ENCODE results near the gene PTPN6. TPM values are rescaled to one million over a fixed set of nuclear protein-coding genes. Genes with fewer than 3 reads are reported as not detected.
"Not testable (repeated sequence)": the region's sequence is repeated elsewhere in the genome, so short reads cannot be mapped to it uniquely, and the experiment has no call there.

PTPN6 gene
- total RNA-seq: 255 and 267 TPM in 2 replicates

DNA sequence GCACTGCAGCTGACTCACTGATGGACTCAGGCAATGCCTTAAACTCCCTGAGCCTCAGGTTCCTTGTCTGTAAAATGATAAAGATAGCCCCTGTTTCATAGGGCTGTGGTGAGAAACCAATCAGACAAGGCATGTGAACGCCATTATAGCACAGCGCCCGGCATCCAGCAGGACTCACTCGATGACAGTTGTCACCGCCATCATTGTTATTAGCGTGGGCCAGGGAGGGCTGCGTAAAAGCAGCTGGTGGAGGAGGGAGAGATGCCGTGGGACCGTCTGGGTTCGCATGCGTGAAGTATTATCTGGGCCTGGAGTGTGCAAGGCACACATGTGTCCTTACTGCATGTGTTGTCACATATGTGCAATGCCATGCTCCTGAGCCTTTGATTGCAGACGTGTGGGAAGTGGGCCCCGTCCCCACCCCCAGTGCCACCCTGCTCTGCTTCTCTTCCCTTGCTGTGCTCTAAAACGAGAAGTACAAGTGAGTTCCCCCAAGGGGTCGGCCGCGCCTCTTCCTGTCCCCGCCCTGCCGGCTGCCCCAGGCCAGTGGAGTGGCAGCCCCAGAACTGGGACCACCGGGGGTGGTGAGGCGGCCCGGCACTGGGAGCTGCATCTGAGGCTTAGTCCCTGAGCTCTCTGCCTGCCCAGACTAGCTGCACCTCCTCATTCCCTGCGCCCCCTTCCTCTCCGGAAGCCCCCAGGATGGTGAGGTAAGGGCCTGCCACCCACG is at the start of gene PTPN6:
Gene PTPN6 (plus strand): TSS at position 546 of the 730 bp plus-strand sequence. CDS start 157 bp downstream, at position 703.
- intact Hi-C loops (cut with micrococcal nuclease): no loop called here

DNA sequence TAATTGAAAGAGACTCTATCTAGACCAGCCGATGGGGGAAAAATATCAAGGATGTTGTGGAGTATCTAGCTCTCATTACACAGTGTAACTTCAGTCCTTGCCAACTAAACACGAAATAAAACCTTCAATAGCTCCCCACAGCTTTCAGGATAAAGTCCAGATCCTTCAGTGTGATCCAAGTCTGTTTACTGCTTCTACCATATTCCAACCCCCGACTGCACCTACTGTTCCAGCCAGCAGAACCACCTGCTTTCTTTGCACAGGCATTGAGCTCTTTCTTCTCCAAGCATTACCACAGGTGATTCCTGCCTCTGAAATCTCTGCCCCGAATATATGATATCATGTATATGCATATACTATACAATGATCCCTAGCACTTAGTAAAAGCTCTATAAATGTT is 48.7 kb upstream of the PTPN6 start:
- intact Hi-C loops (cut with micrococcal nuclease): no loop called here

DNA sequence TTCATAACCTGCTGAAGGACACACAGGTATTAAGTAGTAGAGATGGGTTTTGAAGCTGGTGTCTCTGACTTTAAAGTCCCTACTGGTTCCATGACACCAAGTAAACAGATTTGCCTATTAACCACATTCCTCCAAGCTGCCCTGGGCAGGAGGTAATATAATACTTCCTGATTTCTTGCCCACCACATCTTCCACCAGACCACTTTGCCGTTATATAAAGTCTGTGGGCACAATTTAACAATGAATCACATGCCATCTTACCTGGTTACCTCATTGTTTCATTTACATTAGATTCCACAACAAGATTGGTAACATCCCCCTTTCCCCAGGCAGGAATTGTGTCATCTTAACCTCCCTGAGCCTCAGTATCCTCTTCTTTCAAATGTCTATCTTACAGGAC is 47.4 kb upstream of the PTPN6 start:
- intact Hi-C loops (cut with micrococcal nuclease): loop anchor here (1.0 to 2.0 kb wide), 6 partner anchors 11 to 240 kb away; partner anchors contain the start of genes ENO2, ING4, SPSB2 and USP5

DNA sequence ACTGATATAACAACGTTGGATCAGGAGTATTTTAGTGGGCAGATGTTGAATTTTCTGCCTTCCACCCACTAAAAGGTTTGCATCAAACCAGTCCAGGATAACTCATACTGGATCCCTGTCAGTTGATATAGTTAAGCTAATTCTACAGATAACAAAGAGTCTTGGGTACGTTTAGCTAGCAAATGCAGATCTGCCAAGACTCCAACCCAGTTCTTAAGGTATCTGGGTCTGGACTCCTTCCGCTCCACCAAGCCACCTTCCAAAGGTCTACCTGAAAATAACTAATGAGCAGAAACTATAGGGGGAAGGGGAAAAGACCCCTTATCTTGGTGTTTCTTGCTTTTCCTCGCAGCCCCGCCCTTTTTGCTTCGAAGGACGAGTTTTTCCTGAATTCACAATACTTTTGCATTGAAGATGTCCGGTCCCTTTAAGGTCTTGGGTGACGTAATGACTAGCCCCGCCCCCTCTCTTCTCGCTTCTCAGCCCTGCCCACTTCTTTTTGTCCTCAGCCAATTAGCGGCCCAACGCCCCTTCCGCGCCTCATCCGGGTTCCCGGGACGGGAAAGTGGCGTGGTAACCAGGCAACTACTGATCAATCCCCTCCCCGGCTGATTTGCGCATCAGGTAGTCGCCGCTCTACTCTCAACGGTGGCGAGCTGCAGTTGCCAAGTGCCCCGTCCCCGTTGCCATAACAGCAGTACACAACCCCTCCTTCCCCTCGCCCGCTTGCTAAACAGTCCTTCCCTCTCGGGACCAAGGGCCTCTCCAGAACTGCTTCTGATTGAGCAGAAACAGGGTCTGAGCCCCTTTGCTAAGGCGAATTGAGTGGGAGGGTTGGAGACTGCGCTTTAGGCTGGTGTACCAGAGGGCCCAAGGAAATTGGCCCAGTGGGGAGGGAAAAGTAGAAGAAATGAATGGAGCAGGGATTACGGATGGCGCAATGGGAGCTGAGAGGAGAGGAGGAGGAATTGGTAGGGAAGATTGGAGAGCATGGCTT is 46.6 kb upstream of the PTPN6 start, which contains the start of gene LRRC23:
Gene LRRC23 (plus strand): TSS at position 543 of the 997 bp plus-strand sequence. CDS start 812 bp downstream, outside the sequence.
- intact Hi-C loops (cut with micrococcal nuclease): loop anchor here (1.0 to 2.0 kb wide), 6 partner anchors 10 to 241 kb away; partner anchors contain the start of genes ENO2, ING4, SPSB2 and USP5

DNA sequence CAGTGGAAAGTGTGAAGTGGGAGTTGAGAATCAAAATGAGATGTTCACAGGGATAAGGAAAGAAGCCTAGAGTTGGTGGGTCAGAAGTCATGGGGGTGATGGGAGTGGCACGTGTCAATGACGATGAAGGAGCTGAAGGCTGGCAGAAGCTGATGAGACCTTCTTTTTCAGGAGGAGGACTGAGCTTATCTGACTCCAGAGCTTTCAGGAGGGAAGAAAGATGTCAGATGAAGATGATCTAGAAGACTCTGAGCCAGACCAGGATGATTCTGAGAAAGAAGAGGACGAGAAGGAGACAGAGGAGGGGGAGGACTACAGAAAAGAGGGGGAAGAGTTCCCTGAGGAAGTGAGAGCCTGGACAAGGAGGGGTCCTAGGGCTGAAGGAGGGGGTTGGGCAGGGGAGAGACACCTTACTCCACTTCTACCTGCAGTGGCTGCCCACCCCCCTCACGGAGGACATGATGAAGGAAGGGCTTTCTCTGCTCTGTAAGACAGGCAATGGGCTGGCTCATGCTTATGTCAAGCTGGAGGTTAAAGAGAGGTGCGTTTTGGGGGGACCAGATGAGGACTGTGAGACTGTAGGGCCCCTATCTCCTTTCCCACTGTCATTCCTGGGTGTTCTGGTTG is 45.6 kb upstream of the PTPN6 start:
- intact Hi-C loops (cut with micrococcal nuclease): loop anchor here (2.0 kb wide), 1 partner anchor 33 kb away; no protein-coding TSS in a partner anchor

DNA sequence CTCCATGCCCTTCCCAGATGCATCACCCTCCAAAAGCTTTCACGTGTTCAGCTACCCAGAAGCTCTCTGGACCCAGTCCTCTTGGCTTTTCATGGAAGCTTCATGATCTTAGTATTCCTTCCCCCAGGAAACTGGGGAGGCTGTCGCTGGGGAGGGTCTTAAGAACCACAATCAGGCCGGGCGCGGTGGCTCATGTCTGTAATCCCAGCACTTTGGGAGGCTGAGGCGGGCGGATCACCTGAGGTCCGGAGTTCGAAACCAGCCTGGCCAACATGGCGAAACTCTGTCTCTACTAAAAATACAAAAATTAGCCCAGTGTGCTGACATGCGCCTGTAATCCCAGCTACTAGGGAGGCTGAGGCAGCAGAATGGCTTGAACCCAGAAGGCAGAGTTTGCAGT is 43.0 kb upstream of the PTPN6 start:
- intact Hi-C loops (cut with micrococcal nuclease): not testable (repeated sequence)

DNA sequence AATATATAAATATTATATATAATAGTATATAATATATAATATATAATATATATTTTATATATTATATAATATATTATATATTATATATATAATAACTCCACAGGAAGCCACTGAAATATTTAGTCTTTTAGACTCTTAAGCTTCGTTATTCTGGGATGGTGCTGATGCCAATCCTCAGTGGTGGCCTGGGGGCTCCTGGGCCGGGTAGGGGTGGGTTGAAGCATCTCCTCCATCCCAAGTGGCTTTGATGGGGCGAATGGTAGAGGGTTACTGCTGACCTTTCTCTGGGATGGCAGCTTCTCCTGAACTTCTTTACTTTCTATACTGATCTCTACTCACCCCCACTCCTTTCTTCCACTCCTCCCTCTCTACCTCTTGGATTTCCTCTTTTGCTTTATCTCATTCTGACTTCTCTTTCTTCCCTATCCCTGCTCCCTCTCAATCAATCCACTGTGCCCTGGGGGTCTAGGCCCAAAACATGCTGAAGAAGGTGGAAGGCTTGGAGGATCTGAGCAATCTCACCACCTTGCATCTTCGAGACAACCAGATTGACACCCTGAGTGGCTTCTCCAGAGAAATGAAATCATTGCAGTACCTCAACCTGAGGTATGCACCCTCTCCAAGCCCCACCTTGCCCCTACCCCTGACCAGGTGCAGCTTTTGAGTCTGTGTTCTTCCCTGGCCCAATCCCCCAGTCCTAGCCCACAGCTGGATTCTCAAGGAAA is 41.6 kb upstream of the PTPN6 start:
- intact Hi-C loops (cut with micrococcal nuclease): no loop called here

DNA sequence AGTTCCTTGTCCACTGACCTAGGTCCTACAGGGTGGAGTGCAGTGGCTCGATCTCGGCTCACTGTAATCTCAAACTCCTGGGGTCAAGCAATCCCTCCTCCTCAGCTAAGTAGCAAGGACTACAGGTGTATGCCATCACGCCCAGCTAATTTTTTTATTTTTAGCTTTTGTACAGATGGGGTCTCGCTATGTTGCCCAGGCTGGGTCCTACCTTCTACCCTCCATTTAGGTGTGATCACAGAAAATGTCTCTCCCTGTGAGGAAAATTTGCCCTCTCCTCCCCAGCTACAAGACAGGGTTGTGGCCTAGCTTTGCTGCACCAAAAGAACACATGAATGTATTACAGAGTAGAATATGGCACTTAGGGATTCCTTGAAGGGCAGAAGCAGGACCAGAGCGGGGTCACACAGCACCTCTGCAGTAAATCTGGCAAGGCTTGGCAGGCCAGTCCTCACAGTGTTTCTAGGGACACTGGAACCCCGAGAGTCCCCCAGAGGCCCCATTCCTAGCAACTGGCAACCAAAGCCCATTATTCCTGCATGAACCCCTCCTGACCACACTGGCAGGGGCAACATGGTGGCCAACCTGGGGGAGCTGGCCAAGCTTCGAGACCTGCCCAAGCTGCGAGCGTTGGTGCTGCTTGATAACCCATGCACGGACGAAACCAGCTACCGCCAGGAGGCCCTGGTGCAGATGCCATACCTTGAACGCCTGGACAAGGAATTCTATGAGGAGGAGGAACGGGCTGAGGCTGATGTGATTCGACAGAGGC is 38.8 kb upstream of the PTPN6 start:
- intact Hi-C loops (cut with micrococcal nuclease): no loop called here

DNA sequence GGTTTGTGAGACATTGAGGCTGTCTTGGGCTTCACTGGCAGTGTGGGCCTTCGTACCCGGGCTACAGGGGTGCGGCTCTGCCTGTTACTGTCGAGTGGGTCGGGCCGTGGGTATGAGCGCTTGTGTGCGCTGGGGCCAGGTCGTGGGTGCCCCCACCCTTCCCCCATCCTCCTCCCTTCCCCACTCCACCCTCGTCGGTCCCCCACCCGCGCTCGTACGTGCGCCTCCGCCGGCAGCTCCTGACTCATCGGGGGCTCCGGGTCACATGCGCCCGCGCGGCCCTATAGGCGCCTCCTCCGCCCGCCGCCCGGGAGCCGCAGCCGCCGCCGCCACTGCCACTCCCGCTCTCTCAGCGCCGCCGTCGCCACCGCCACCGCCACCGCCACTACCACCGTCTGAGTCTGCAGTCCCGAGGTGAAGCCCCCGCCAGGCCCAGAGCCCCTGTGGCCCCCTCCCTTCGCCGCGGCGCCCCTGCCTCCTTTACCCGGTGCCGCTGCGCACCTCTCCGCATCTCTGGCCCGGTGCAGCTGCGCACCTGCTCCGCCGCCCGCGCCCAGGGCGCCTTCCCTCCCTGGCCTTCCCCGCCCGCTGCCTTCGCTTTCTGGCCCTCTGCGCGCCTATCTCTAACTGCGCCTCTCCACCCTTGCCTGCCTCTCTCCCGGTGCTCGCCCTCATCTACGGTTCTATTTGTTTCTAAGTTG is 36.8 kb upstream of the PTPN6 start, which contains the start of gene ENO2:
Gene ENO2 (plus strand): TSS at position 335 of the 701 bp plus-strand sequence. CDS start 1,253 bp downstream, outside the sequence.
- intact Hi-C loops (cut with micrococcal nuclease): loop anchor here (1.0 kb wide), 3 partner anchors 10 to 41 kb away; partner anchors contain the start of genes LRRC23 and SPSB2

DNA sequence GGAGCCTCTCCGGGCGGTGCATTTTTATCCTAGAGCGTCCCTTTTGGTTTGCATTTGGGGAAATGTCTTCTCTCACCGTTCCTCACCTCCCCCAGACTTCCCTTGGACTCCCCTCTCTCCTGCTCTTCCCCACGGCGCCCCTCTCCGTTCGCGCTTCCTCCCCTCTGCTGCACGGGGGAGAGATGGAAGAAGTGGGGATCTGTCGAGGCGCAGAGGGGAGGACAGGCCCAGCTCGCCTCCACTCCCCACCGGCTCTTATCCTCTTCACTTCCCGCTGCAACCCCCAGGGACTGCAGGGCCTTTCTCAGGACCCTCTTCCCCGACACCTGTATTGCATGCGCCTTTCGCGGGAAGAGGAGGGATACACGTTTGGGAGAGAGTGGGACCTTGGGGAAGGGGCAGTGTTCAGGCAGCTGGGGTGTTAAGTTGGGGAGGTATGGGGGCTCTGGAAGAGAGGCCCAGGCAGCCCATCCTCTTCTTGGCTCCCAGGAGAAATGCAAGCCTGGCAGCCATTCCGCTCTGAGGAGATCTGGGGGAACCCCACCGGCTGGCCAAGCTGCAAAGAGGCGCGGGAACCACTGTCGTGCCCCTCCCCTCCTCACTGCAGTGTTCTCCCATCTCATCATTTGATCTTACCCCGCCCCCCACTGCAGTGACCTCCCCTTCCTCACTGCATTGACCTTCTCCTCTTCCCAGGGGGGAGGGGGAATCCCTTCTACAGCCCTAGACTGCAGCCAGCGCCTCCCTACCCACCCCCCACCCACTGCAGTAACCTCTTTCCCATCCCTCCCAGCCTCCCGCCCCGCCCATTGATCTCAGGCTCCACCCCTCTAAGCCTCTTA is 36.0 kb upstream of the PTPN6 start:
- intact Hi-C loops (cut with micrococcal nuclease): loop anchor here (1.0 kb wide), 3 partner anchors 11 to 42 kb away; partner anchors contain the start of genes LRRC23 and SPSB2

DNA sequence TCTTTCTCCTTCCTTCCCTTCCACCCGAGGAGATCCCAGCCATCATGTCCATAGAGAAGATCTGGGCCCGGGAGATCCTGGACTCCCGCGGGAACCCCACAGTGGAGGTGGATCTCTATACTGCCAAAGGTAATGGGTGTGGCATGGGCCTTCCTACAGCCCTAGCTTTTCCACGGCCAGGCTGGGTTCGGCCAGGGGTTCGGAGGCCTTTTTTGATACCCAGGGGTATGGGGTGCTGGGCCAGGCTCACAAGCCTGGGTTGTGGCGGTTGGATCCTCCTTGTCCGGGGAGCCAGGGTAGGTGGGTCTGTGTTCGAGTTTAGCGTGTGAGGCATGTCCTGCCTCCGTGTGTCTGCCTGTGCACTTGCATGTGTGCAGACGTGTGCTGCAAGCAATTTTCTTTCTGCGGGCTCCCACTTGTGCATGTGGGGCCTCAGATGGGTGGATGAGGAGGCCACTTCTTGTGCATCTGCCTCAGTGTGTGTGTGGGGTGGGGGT is 35.3 kb upstream of the PTPN6 start:
- intact Hi-C loops (cut with micrococcal nuclease): no loop called here

DNA sequence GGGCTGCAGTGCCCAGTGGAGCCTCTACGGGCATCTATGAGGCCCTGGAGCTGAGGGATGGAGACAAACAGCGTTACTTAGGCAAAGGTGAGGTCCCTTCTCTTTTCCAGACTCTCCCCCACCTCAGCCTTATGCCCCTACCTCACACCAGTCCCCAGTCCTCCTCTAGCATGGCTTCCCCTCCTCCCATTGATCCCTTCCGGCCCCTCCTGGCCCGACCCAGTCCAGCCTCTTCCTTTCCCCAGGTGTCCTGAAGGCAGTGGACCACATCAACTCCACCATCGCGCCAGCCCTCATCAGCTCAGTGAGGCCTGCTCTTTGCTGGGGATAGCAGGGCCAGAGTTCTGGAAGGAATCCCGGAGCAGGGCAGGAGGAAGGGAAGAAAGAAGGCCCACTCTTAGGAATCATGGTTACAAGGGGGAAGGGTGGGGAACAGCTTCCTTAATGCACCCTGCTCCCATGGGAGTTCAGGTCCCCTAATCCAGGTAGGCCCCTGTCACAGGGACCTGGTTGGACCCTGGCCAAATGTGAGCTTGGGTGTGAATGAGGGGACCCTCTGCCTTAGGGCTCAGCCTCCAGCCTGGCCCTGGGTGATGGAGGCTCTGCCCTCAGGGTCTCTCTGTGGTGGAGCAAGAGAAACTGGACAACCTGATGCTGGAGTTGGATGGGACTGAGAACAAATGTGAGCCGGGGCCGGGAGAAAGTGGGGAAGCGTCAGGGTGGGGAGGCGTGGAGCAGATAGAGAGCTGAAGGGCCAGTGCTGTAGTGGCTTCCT is 34.5 kb upstream of the PTPN6 start:
- intact Hi-C loops (cut with micrococcal nuclease): no loop called here

DNA sequence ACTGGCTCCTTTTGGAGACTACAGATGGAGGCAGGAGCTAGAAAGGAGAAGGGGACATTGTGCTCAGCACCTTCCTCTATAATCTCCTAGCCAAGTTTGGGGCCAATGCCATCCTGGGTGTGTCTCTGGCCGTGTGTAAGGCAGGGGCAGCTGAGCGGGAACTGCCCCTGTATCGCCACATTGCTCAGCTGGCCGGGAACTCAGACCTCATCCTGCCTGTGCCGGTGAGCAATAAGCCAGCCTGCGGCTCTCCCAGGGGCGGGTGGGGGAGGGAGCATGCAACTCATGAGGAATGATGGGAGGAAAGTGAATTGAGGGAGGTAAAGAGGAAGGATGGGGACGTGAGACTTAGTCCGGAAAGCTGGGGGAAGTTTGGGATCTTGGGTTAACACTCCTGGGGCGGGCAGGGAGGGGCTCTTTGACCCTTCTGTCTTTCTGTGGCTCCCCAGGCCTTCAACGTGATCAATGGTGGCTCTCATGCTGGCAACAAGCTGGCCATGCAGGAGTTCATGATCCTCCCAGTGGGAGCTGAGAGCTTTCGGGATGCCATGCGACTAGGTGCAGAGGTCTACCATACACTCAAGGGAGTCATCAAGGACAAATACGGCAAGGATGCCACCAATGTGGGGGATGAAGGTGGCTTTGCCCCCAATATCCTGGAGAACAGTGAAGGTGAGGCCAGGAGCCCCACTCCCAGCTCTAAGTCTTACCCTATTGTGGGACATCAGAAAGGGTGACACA is 33.5 kb upstream of the PTPN6 start:
- intact Hi-C loops (cut with micrococcal nuclease): no loop called here

DNA sequence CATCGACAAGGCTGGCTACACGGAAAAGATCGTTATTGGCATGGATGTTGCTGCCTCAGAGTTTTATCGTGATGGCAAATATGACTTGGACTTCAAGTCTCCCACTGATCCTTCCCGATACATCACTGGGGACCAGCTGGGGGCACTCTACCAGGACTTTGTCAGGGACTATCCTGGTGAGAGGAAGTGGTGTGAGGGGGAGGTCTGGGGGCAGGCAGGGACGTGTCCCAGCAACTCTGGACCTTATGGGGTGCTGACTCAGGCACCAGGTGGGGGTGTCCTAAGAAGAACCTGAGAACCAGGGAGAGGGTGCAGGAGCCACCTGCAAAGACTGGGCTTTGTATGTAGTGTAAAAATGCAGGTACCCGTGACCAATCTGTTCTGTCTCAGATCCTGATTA is 31.6 kb upstream of the PTPN6 start:
- intact Hi-C loops (cut with micrococcal nuclease): no loop called here

DNA sequence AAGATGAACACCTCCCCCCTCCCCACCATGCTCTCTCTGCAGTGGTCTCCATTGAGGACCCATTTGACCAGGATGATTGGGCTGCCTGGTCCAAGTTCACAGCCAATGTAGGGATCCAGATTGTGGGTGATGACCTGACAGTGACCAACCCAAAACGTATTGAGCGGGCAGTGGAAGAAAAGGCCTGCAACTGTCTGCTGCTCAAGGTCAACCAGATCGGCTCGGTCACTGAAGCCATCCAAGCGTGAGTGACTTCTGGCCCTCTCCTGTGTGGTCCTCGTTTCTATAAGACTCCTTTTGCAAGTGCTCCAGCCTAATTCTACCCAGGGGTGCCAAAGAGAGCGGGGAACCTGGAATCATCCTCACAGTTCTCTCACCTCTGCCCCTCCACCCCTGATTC is 29.6 kb upstream of the PTPN6 start:
- intact Hi-C loops (cut with micrococcal nuclease): no loop called here

Measured in T-helper 2 cell treated with Interferon-gamma antibody and Interleukin-4, amounts not matched to agents 100 ng/mL and 5 ng/mL, for 36 hours (primary cell).